ENCODE measurements around the gene MIOX.

DNA sequence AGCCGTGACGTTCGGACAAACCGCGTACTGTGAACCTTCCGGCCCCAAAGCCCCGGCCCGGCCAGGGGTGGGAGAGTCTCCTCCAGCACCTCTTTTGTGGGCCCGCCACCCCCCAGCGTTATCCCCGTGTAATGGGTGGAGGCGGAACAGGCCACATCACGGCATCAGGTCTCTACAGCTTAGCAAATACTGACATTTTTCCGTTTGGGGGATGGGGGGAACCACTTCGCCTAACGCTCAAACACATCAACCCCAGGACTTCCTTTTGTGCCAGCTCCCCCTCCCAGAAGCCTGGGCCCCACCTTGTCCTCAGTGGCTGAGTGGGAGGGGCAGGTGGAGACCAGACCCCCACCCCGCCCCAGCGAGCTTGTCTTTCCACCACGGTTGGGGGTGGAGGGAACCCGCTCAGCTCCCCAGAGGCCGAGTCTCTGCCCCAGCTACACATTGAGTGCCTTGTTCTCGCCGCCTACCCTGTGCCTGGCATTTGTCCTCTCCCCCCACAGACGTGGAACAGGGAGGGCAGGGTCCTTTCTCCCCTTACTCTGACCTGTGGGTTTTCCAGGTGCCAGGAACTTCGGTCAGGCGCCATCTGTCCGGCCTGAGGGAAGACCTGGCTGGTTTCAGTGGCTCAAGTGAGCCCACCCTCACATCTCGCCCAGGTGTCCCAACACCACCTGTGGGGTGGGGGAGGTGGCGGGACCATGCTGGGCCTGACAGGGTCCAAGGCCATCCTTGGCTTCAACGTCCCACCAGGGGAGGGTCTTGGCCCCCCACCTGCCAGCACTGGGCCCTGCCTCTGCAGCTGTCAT lies 41.4 kb upstream of the MIOX start:
- TF ChIP-seq, protein P1, sequence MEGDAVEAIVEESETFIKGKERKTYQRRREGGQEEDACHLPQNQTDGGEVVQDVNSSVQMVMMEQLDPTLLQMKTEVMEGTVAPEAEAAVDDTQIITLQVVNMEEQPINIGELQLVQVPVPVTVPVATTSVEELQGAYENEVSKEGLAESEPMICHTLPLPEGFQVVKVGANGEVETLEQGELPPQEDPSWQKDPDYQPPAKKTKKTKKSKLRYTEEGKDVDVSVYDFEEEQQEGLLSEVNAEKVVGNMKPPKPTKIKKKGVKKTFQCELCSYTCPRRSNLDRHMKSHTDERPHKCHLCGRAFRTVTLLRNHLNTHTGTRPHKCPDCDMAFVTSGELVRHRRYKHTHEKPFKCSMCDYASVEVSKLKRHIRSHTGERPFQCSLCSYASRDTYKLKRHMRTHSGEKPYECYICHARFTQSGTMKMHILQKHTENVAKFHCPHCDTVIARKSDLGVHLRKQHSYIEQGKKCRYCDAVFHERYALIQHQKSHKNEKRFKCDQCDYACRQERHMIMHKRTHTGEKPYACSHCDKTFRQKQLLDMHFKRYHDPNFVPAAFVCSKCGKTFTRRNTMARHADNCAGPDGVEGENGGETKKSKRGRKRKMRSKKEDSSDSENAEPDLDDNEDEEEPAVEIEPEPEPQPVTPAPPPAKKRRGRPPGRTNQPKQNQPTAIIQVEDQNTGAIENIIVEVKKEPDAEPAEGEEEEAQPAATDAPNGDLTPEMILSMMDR (conservative IDR thresholded peaks at IDR 0.05; ENCODE audit: low read depth, low read length), result no peak
- TF ChIP-seq EZH2 (IDR thresholded peaks at IDR 0.05; ENCODE audit: borderline replicate concordance, low read depth, low read length, poor library complexity, severe bottlenecking), result no peak
